ENCODE measurements around the gene FAM131B. TPM values are rescaled to one million over a fixed set of nuclear protein-coding genes. Genes with fewer than 3 reads are reported as not detected.

FAM131B gene
- polyA plus RNA-seq, 12 donors, result 1.6 to 10.3 (median 2.1) TPM; not detected in 1

DNA sequence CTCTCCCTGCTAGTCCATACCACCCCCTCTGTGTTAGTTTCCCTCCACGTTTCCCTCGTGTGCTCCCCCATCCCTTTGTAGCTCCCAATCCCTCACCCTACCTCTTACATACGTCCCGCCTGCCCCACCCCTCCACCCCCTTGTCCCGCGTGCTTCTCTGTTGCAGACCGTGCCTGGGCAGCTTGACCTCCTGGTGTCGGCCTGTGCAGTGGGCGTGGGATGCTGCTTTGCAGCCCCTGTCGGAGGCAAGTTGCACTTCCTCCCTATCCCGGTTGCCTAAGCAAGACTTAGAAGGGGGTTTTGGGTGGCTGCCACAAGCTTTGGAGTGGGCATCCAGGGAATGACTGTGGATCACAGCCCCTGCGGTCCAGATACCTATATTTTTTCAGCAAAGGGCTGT is 38.9 kb downstream of the FAM131B start:
- DNase-seq, result no peak

DNA sequence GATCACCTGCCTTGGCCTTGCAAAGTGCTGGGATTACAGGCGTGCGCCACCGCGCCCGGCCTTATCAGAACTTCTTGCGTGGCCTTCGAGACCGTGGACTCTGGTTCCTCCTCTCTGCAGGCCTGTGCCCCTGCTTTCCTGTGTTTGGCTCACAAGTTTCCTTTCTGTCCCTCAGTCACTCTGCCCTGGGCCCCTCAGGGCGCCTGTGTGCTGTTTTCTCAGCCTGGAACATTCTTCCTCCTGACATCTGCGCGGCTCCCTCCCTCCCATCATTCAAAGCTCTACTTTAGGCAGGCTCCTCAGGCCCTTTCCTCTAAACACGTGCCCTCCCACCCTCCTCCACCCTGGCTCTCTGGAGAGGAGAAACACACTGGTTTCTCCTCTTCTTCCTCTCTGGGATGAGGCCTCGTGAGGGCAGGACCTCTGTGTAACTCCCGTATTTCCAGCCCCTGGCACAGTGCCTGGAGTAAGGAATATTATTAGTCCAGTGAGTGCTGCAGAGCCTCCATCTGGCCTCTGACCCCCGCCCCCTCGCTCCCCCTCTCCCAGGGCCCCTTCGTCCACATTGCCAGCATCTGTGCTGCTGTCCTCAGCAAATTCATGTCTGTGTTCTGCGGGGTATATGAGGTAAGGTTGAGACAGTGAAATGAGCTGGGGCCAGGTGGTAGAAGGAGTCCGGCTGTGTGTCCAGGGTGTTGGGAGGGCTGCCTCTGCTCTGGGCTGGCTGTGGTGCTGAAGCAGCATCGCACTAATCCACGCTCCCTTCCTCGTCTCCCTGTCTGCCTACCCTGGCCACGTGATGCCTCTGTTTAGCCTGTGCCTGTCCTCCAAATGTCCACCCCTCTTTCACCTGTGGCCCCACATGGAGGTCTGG is 39.5 kb downstream of the FAM131B start:
- peak; percentile 23 for DNase-seq

DNA sequence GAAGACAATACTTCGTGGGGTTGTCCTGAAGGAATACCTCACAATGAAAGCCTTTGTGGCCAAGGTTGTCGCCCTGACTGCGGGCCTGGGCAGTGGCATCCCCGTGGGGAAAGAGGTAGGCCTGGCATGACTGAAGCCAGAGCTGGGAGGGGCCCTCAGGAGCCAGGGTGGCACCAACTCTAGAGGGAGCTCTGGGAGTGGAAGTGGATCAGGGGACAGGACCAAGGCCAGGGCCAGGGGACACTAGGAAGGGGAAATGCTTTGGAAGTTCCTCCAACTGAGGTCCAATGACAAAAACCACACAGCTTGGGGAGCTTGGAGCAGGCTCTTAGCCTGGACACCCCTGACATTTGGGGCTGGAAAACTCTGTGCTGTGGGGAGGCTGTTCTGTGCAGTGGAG is 40.8 kb downstream of the FAM131B start:
- DNase-seq, result no peak

DNA sequence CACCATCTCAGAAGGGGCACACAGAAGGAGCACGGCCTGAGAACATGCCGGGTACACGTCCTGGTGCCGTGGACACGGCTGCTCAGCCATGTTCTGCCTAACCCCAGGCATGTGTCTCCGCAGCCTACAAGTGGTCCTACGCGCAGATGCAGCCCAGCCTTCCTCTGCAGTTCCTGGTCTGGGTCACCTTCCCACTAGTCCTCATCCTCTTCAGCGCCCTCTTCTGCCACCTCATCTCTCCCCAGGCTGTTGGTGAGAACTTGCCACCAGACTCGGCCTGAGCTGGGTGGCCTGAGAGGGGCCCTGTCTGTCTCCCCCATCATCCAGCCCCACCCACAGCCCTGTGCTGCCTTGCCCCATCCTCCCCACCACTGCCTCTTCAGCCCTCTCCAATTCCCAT is 41.3 kb downstream of the FAM131B start:
- no peak for DNase-seq

DNA sequence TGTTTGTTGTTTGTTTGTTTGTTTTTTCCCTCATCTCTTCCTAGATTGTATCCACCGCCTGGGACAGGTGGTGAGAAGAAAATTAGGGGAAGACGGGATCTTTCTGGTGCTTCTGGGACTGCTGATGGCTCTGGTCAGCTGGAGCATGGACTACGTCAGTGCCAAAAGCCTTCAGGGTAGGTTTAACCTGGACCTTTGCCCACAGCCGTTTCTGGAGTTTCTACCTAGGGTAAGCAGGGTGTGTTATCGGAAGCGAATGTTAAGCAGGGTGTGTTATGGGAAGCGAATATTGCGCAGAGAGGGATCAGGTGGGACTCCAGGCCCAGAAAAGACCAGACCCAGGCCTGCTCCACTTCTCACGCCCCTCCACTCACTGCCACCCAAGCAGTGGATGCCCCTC is 41.9 kb downstream of the FAM131B start:
- no peak for DNase-seq

DNA sequence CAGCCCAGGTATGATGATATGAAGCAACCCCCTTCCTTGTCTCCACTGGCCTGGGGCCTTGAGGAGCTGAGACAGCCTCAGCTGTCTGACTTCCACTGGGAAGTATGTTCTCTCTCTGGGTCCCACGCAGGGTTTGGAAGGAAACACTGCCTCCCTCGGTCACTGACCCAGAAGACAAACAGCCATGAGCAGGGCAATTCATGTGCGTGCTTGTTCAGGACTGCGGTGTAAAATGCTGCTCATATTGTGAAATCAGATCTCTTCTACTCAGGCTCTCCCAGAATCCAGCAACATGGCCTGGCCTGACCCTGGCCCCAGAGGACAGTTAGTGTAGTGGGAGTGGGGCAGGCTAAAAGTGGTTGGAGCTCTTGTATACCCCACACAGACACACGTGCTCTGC is 43.9 kb downstream of the FAM131B start:
- DNase-seq, result no peak

DNA sequence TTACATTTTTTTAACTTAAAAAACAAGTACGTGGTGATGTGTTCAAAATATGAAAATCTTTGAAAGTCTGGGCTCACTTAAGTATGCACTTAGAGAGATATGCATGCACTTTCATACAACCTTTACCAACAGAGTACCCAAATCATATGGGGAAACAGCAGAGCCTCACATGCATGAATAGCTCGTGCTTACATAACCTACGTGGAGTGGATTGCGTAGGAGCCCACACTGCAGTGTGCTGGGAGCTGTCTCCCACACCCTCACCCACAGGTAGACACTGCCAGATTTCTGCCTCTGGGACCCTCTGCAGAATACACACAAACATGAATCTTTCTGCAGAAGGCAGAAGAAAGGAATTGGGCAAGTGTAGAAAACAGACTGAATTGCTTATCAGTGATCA is 46.0 kb downstream of the FAM131B start:
- no peak for DNase-seq

DNA sequence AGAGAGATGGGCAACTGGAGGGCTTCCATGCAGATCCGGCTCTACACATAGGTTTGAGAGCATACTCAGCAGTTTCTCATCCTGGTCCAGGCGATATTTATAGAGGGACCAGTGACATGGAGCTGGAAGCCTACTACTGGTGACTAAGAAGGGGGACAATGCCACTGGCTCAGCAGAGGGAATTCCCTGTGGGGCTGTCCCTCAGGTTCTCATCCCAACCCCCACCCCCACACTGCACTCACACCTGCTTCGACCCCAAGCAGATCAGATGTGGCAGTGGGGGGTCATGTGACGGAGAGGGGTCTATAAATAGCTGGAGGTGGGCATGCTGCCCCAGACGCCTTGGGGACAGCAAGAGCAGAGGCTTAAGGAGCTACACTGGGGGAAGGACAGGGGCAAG is 46.7 kb downstream of the FAM131B start, which contains the start of gene CLCN1:
Gene CLCN1, plus strand, starts transcription at position 336 of the 400 bp plus-strand sequence. CDS start 102 bp downstream, outside the sequence.
- no peak for DNase-seq

DNA sequence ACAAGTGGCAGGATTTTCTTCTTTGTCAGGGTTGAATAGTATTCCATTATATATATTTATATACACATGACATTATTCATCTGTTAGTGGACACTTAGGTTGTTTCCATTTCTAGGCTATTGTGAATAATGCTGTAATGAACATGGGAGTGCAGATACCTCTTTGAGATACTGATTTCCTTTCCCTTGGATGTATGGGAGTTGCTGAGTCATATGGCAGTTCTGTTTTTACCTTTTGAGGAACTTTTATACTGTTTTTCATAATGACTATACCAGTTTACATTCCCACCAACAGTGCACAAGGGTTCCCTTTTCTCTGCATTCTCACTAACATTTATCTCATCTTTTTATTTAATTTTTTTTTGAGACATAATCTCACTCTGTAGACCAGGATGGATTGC is 48.4 kb downstream of the FAM131B start:
- DNase-seq, result no peak

DNA sequence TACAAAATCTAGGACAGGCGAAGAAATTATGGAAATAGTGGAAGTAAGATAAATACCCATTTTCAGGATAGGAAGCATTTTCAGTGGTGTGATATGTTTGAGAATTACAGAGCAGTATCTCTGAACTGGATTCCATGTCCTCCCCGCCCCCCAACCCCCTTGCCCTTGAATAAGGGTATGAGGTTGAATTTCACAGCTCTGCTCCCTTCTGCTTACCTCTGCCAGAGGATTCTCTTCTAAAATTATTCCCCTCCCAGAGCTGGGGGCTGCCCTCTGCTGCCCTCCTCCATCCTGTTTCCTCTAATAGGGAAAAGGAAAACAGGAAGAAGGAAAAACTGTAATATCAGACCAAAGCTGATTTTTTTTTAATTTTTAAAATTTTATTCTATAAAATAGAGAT is 53.9 kb downstream of the FAM131B start:
- DNase-seq, result no peak

DNA sequence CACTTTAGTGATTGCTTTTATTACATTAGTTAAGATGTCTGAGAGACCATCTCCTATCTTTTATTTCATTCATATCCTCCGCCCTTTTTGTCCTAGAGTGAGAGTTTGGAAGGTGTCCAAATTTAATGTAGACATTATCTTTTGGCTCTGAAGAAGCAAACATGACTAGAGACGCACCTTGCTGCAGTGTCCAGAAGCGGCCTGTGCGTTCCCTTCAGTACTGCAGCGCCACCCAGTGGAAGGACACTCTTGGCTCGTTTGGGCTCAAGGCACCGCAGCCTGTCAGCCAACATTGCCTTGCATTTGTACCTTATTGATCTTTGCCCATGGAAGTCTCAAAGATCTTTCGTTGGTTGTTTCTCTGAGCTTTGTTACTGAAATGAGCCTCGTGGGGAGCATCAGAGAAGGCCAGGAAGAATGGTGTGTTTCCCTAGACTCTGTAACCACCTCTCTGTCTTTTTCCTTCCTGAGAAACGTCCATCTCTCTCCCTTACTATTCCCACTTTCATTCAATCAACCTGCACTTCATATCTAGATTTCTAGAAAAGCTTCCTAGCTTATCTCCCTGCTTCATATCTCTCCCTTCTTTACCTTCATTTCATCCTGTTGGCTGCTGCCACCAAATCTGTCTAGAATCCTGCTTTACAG is 57.0 kb downstream of the FAM131B start:
- DNase-seq, result no peak

DNA sequence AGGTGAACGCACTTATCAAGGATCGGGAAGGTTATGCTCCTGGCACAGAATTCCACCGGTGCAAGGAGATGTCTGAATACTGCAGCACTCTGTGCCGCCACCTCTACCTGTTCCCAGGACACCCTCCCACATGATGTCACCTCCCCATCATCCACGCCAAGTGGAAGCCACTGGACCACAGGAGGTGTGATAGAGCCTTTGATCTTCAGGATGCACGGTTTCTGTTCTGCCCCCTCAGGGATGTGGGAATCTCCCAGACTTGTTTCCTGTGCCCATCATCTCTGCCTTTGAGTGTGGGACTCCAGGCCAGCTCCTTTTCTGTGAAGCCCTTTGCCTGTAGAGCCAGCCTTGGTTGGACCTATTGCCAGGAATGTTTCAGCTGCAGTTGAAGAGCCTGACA is 57.6 kb downstream of the FAM131B start:
- no peak for DNase-seq

DNA sequence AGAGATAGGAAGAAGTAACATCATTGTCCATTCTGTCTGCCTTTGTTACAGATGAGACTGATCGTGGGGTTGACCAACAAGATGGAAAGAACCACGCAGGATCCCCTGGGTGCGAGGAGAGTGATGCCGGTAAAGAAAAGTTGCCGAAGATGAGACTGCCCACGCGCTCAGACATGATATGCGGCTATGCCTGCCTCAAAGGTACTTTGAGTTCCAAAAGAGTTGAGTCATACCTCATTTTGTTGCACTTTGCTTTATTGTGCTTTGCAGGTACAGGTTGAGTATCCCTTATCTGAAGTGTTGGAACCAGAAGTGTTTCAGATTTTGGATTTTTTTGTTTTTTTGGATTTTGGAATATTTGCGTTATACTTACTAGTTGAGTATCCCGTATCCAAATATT is 58.8 kb downstream of the FAM131B start:
- DNase-seq, result no peak

Other genes starting within 250 kb of the FAM131B start
- not detected for gene PIP, start 230.6 kb downstream of the FAM131B start, polyA plus RNA-seq (ENCODE audit: insufficient read length in 12 of 12)
- gene TAS2R39, start 179.3 kb downstream of the FAM131B start, polyA plus RNA-seq (ENCODE audit: insufficient read length in 12 of 12), result not detected
- not detected for gene TAS2R40, start 140.7 kb downstream of the FAM131B start, polyA plus RNA-seq (ENCODE audit: insufficient read length in 12 of 12)
- gene GSTK1, start 99.3 kb downstream of the FAM131B start, polyA plus RNA-seq (ENCODE audit: insufficient read length in 12 of 12), result 100 to 1,000 TPM in 2 of 12 donors, 10 to 100 TPM in 9, not detected in 1; 72.2 to 111 (median 84.4) TPM
- 1 to 10 TPM in 4 of 12 donors, under 1 TPM in 6, not detected in 2; 0.53 to 4.1 (median 0.98) TPM for gene TMEM139, start 77.8 kb downstream of the FAM131B start, polyA plus RNA-seq (ENCODE audit: insufficient read length in 12 of 12)
- gene CASP2, start 74.4 kb downstream of the FAM131B start, polyA plus RNA-seq (ENCODE audit: insufficient read length in 12 of 12), result 10 to 100 TPM; 19.8 to 99.7 (median 24.2) TPM
- 1 to 10 TPM in 6 of 12 donors, under 1 TPM in 4, not detected in 2; 0.36 to 4.5 (median 1.9) TPM for gene CLCN1, start 46.6 kb downstream of the FAM131B start, polyA plus RNA-seq (ENCODE audit: insufficient read length in 12 of 12)
- gene ZYX, start 18.6 kb upstream of the FAM131B start, polyA plus RNA-seq (ENCODE audit: insufficient read length in 12 of 12), result 100 to 1,000 TPM in 11 of 12 donors, not detected in 1; 151 to 656 (median 188) TPM
- 10 to 100 TPM in 1 of 12 donors, 1 to 10 TPM in 9, not detected in 2; 1.5 to 15.4 (median 3.8) TPM for gene EPHA1, start 46.1 kb upstream of the FAM131B start, polyA plus RNA-seq (ENCODE audit: insufficient read length in 12 of 12)
- gene TAS2R60, start 80.7 kb upstream of the FAM131B start, polyA plus RNA-seq (ENCODE audit: insufficient read length in 12 of 12), result not detected
- gene TAS2R41, start 115.2 kb upstream of the FAM131B start, polyA plus RNA-seq (ENCODE audit: insufficient read length in 12 of 12), result not detected
- gene CTAGE15, start 209.1 kb upstream of the FAM131B start, polyA plus RNA-seq (ENCODE audit: insufficient read length in 12 of 12), result 1 to 10 TPM in 2 of 12 donors, under 1 TPM in 4, not detected in 6; 0.12 to 8.3 (median 0.75) TPM